Measurements from ENCODE around the gene NKIRAS2. TPM values are rescaled to one million over a fixed set of nuclear protein-coding genes. Genes with fewer than 3 reads are reported as not detected.
"Not testable (repeated sequence)": the region's sequence is repeated elsewhere in the genome, so short reads cannot be mapped to it uniquely, and the experiment has no call there.

The NKIRAS2 gene
- total RNA-seq, 2 experiments from 2014 or later, result 23.3 to 25.5 TPM

DNA sequence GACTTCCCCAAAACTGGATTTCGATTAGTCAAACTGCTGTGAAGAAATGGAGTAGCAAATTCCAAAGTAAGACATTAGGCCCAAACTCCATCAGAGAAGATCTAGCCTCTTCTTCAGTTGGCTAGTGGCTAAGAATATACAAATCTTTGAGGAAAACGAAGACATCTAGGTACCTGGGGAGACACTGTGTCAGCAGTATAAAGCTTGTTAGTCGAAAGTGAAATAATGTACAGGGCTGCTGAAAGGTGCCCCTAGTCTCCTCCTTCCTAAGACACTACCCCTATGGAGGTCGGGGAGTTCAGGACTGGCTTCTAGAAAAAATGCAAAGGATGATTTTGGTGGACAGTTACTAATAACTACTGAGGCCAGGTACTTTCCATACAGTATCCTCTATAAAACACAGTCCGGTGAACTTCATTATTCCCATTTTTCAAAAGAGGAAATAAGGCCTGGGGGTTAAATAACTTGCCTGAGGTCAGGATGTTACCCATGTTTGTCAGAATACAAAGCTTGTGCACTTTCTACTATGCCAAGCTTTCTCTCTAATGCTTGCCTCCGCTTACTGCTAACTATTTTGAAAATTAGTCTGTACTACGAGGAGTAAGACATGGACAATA, 17.6 kb upstream of the NKIRAS2 start:
- CTCF ChIA-PET, result interaction anchor here (0.8 to 9.2 kb wide), 4 partner anchors 16 to 178 kb away, joined by 3 to 62 read pairs (median 3); partner anchors contain the start of genes DNAJC7 and NKIRAS2
- no peak overlapping the region for H3K27ac Mint-ChIP-seq
- no peaks in the 10 kb centered on the region for H3K27me3 Mint-ChIP-seq
- peaks cover 26% of the 10 kb centered on the region for H3K36me3 Mint-ChIP-seq (ENCODE audit: low read depth)
- no peaks in the 10 kb centered on the region for H3K9me3 Mint-ChIP-seq
- H3K4me1 Mint-ChIP-seq, result peaks cover 31% of the 10 kb centered on the region
- POLR2A ChIA-PET, result no interaction called here
- DNase-seq, result no peak
- H3K4me3 Mint-ChIP-seq, result no peak overlapping the region

DNA sequence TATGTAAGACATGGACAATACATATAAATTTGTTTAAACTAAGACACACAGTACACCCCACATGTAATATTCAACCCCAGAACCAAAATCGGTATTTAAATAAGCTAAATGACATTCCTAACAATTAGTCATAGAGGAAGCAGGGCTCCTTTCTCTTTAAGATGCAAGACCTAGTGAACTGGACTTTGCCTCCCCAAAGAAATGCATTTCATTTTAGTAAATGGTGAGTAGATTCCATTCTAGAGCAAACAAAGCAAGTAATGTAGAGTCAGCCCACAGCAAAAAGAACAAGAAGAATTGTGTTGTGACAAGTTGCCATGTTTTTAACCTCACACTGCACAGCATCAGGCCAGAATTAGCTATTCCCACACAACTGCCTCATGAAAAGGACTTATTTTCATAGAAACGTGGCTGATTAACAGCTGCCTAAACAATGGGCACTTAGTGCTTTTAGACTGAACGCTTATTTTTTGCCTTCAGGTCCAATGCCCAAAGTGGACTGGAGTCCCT, 17.0 kb upstream of the NKIRAS2 start:
- no peaks in the 10 kb centered on the region for H3K9me3 Mint-ChIP-seq
- CTCF ChIA-PET, result interaction anchor here (0.8 to 9.2 kb wide), 4 partner anchors 15 to 178 kb away, joined by 3 to 62 read pairs (median 3); partner anchors contain the start of genes DNAJC7 and NKIRAS2
- no peak for DNase-seq
- H3K4me1 Mint-ChIP-seq, result peaks cover 32% of the 10 kb centered on the region
- peaks cover 26% of the 10 kb centered on the region for H3K36me3 Mint-ChIP-seq (ENCODE audit: low read depth)
- POLR2A ChIA-PET, result no interaction called here
- H3K4me3 Mint-ChIP-seq, result no peak overlapping the region
- no peaks in the 10 kb centered on the region for H3K27me3 Mint-ChIP-seq
- no peak overlapping the region for H3K27ac Mint-ChIP-seq

DNA sequence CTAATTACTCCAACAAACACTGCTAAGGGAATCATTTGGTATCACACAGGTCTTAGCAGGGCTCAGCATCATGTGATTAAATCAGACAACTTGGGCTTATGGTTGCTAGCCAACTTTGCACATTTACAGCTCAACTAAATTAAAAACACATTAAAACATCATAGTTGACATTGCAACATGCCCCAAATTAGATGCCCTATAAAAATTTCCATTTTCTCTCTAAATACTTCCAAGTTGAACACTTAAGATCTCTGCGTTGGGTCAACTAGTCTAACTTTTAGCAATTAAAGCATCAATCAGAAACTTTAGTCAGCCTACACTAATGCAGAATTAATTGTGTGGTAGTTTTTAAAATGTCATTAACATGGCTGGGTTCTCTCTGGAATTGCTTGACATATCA, 14.7 kb upstream of the NKIRAS2 start:
- Mint-ChIP-seq H3K36me3 (ENCODE audit: low read depth) (peaks cover 26% of the 10 kb centered on the region), H3K27me3 (no peaks in the 10 kb centered on the region), H3K9me3 (no peaks in the 10 kb centered on the region), H3K27ac (no peak overlapping the region), H3K4me3 (no peak overlapping the region), H3K4me1 (peaks cover 41% of the 10 kb centered on the region)
- no peak for DNase-seq
- ChIA-PET CTCF (interaction anchor here (1.0 to 9.2 kb wide), 2 partner anchors 13 to 21 kb away, joined by 3 to 62 read pairs; partner anchors contain the start of genes DNAJC7 and NKIRAS2), POLR2A (no interaction called here)

DNA sequence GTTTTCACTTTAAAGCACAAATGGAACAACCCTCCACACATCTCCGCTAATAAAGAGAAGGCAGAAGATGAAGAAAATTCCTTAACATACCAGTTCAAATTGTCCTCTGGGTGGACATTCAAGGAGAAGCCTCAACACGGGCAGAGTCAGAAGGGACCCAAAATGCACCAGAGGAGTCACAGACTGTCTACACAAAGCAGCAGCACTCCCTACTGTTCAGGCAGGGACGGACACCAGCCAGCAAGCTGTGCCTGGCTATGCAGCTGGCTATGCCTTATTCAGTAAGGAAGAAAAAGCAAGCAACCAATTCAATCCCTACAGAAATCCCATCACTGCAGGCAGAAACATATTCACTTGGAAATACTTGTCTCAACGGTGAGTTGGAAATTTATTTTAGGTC, 10.7 kb upstream of the NKIRAS2 start:
- Mint-ChIP-seq H3K4me3 (no peak overlapping the region), H3K36me3 (ENCODE audit: low read depth) (peaks cover 20% of the 10 kb centered on the region), H3K27me3 (no peaks in the 10 kb centered on the region), H3K4me1 (peaks cover 52% of the 10 kb centered on the region), H3K9me3 (no peaks in the 10 kb centered on the region), H3K27ac (peak overlapping the region; percentile 39)
- DNase-seq, result no peak
- ChIA-PET CTCF (interaction anchor here (0.7 to 9.2 kb wide), 3 partner anchors 9 to 91 kb away, joined by 3 to 62 read pairs (median 5); partner anchors contain the start of genes DNAJC7 and NKIRAS2), POLR2A (interaction anchor here (0.5 kb wide), 1 partner anchor 532 kb away, joined by 3 read pairs; no protein-coding TSS in a partner anchor)

DNA sequence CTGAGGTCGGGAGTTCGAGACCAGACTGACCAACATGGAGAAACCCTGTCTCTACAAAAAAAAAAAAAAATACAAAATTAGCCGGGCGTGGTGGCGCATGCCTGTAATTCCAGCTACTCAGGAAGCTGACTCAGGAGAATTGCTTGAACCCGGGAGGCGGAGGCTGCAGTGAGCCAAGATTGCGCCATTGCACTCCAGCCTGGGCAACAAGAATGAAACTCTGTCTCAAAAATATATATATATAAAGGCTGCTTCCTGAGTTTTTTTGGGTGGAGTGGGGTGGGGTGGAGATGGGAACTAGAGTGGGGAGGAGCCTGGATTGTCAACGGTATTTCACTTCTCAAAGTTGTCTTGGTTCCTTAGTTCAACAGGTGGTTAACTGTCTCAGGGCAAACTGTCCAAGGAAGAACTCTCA, 9.6 kb upstream of the NKIRAS2 start:
- H3K9me3 Mint-ChIP-seq, H3K4me3 Mint-ChIP-seq, POLR2A ChIA-PET, H3K27ac Mint-ChIP-seq, DNase-seq, H3K27me3 Mint-ChIP-seq: not testable (repeated sequence)
- Mint-ChIP-seq H3K36me3 (ENCODE audit: low read depth) (peaks cover 20% of the 10 kb centered on the region), H3K4me1 (peaks cover 47% of the 10 kb centered on the region)
- CTCF ChIA-PET, result interaction anchor here (9.2 kb wide), 1 partner anchor 8 kb away, joined by 62 read pairs; the partner anchor contains the start of genes DNAJC7 and NKIRAS2

DNA sequence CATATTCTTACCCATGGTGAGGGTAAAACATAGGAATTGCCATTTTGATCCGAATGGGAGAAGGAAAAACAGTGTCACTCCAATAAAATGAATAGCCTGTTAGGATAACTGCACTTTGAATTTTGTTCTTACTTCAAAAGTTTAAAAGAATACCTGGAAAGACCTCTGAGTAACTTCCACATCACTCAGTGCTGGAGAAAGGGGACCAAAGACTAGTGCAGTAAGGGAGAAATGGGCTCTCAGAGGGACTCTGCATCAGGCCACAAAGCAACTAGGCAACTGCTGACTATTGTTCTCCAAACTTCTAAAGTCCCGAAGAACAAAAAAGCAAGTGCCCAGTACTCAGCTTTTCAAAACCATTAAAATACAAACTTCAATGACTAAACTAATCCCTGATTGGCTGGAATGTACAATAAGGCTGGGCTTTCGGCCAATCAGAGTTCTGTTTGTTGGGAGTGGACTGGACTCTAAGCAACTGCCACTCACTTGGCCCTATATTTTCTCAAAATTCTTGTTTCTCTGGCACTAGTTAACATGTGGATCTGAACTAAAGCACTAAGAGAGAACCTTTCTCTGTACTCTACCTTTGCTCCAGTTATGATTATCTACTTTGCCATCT, 8.9 kb upstream of the NKIRAS2 start:
- H3K4me3 Mint-ChIP-seq, result no peak overlapping the region
- no peak for DNase-seq
- peaks cover 20% of the 10 kb centered on the region for H3K36me3 Mint-ChIP-seq (ENCODE audit: low read depth)
- no peak overlapping the region for H3K27ac Mint-ChIP-seq
- POLR2A ChIA-PET, result no interaction called here
- H3K9me3 Mint-ChIP-seq, result no peaks in the 10 kb centered on the region
- H3K4me1 Mint-ChIP-seq, result peaks cover 53% of the 10 kb centered on the region
- no peaks in the 10 kb centered on the region for H3K27me3 Mint-ChIP-seq
- CTCF ChIA-PET, result no interaction called here

DNA sequence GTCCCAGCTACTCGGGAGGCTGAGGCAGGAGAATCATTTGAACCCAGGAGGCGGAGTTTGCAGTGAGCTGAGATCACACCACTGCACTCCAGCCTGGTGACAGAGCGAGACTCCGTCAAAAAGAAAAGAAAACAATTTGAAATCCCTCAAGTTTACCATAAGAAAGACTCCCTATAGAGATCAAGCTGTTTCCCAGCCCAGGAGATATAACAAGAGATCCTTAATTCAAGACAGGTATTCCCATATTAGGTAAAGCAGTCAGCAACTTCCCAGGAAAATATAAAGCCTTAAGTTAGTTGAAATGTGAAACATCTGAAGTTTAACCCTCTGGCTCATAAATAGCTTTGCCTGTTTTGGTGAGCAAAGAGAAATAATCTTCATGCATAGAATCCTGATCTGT, 7.5 kb upstream of the NKIRAS2 start:
- POLR2A ChIA-PET, result interaction anchor here (1.2 kb wide), 1 partner anchor 46 kb away, joined by 4 read pairs; the partner anchor contains the start of gene CNP
- H3K27me3 Mint-ChIP-seq, H3K4me3 Mint-ChIP-seq, CTCF ChIA-PET, H3K9me3 Mint-ChIP-seq, H3K27ac Mint-ChIP-seq, DNase-seq: not testable (repeated sequence)
- H3K4me1 Mint-ChIP-seq, result peaks cover 57% of the 10 kb centered on the region
- H3K36me3 Mint-ChIP-seq (ENCODE audit: low read depth), result peaks cover 23% of the 10 kb centered on the region

DNA sequence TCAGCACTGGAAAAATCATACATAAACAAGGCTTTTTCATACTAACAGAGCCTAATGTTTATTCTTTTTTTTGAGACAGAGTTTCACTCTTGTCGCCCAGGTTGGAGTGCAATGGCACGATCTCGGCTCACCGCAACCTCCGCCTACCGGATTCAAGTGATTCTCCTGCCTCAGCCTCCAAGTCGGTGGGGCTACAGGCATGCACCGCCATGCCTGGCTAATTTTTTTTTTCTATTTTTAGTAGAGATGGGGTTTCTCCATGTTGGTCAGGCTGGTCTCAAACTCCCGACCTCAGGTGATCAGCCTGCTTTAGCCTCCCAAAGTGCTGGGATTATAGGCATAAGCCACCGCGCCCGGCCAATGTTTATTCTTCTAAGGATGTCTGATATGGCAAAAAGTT, 6.2 kb upstream of the NKIRAS2 start:
- DNase-seq, H3K9me3 Mint-ChIP-seq, H3K4me3 Mint-ChIP-seq, POLR2A ChIA-PET, H3K27ac Mint-ChIP-seq, H3K27me3 Mint-ChIP-seq, CTCF ChIA-PET: not testable (repeated sequence)
- peaks cover 68% of the 10 kb centered on the region for H3K4me1 Mint-ChIP-seq
- peaks cover 23% of the 10 kb centered on the region for H3K36me3 Mint-ChIP-seq (ENCODE audit: low read depth)

DNA sequence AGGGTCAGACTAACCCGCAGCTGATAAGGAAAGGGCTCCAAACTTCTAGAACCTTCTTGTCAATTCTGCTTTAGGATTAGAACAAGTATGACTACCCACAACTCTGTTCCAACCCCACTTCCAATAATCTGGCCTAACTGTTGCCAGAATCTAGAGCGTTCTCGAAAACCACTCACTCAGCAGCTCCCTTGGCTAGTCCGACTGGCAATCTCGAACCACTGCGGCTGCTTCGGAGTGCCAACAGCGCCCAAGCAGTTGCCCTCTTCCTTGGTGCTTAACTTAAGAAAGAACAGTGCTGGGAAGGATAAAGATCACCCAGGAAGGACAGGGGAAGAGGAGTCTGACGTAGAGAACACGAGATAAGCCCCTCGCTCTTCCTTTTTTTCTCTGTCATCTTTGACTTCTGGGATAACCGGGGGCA, 3.5 kb upstream of the NKIRAS2 start:
- ChIA-PET POLR2A (no interaction called here), CTCF (interaction anchor here (0.6 to 7.5 kb wide), 8 partner anchors 11 to 1914 kb away, joined by 3 to 71 read pairs (median 10); partner anchors contain the start of gene DHX58)
- H3K27me3 Mint-ChIP-seq, result no peaks in the 10 kb centered on the region
- H3K4me3 Mint-ChIP-seq, result peak overlapping the region; percentile 99
- H3K9me3 Mint-ChIP-seq, result peaks cover 5% of the 10 kb centered on the region
- no peak for DNase-seq
- H3K36me3 Mint-ChIP-seq (ENCODE audit: low read depth), result peaks cover 13% of the 10 kb centered on the region
- peak overlapping the region; percentile 100 for H3K27ac Mint-ChIP-seq
- peaks cover 72% of the 10 kb centered on the region for H3K4me1 Mint-ChIP-seq

DNA sequence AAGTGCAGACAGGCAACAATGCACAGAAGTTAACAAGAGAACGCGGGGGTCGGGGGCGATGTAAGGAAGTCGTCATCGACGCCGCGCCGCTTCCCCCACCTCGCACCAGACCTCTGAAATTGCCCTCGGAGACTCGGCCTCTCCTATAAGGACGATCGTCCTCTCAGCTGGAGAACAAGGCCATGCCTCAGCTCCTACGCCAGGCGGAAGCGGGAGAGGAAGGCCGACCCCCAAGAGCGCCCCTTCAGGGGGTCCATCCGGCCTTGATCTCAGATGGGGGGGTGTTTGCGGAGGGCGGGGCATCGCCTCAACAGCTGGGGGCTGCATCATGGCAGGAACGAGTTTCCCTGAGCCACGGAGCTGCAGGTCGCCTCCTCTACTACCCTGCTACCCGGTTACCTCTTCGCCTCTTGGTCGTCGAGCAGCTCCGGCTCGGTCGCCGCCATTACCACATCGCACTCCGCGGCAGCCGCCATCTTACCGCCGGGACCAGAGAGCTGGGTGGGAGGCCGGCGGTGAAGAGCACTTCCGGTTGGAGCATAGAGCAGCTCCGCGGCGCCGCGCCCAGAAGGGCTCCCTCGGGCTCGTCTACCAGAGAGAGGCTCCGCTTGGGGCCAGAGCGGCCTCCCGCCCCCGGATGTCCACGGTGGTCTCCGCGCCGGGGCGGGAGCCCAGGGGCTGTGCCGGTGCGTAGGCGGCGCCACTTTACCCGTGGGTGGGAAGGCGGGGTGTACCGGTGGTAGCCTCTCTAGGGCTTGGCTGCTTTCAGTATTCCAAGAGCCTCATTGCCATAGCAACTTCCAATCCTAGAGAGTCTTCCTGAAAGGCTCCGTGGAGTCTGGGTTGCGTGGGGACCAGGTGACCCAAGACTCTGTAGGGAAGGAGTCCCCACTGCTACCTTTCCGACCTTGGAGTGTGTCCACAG, 2.7 kb upstream of the NKIRAS2 start, which contains the start of gene DNAJC7:
TSS of gene DNAJC7 (minus strand) at position 499 of the 925 bp plus-strand sequence. CDS start at position 476, 23 bp downstream.
- no peaks in the 10 kb centered on the region for H3K27me3 Mint-ChIP-seq
- ChIA-PET CTCF (interaction anchor here (0.6 to 7.5 kb wide), 16 partner anchors 11 to 1914 kb away, joined by 3 to 71 read pairs (median 4); partner anchors contain the start of genes DHX58 and GHDC), POLR2A (interaction anchor here (0.6 to 1.1 kb wide), 5 partner anchors 91 to 297 kb away, joined by 3 to 6 read pairs (median 4); partner anchors contain the start of gene DHX58)
- peak within 1 kb of the TSS; percentile 100 for H3K27ac Mint-ChIP-seq
- peaks cover 71% of the 10 kb centered on the region for H3K4me1 Mint-ChIP-seq
- peaks cover 13% of the 10 kb centered on the region for H3K36me3 Mint-ChIP-seq (ENCODE audit: low read depth)
- H3K4me3 Mint-ChIP-seq, result peak within 1 kb of the TSS; percentile 99
- DNase-seq, result peak; percentile 91
- H3K9me3 Mint-ChIP-seq, result peaks cover 5% of the 10 kb centered on the region

DNA sequence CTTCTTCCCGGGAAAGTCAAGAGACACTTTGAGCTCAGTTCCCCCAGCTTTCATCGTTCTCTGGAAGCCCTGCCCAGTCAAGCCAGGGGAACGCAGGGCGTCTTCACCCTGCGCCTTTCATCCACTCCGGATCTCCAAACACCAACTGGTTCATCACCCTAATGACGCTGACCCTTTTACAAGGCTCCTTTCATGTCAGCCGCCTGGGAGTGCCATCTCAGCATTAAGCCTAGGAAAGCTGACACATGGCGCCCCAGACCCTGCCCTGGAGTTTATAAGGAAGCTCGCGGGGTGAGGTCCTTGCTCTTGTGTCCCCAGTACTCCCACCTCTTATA, 2.1 kb upstream of the NKIRAS2 start:
- Mint-ChIP-seq H3K4me3 (peak overlapping the region; percentile 99), H3K4me1 (peaks cover 68% of the 10 kb centered on the region), H3K27ac (peak overlapping the region; percentile 100), H3K9me3 (peaks cover 5% of the 10 kb centered on the region), H3K27me3 (no peaks in the 10 kb centered on the region), H3K36me3 (ENCODE audit: low read depth) (peaks cover 16% of the 10 kb centered on the region)
- POLR2A ChIA-PET, result interaction anchor here (0.6 to 1.1 kb wide), 6 partner anchors 90 to 297 kb away, joined by 3 to 6 read pairs (median 4); partner anchors contain the start of gene DHX58
- CTCF ChIA-PET, result interaction anchor here (0.6 to 7.5 kb wide), 16 partner anchors 10 to 176 kb away, joined by 3 to 71 read pairs (median 4); partner anchors contain the start of genes DHX58 and GHDC
- DNase-seq, result no peak

DNA sequence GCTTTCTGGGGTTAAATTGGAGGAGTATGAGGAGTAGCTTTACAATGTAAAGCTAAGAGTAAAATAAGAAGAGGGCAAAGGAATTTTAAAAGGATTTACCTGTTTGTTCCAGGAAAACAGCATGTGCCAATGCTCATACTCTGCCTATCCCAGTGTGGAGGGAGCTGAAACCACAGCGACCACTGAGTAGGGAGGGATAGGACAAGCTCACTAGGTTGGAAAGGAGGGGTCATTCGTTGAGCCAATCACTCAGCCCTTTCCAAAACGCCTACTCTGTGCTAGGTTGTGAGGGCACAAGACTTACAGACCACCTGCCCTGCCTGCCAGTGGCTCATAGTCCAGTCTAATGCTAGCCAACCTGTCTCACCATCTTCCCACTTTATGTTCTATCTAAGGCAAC, 1.6 kb upstream of the NKIRAS2 start:
- Mint-ChIP-seq H3K9me3 (peaks cover 5% of the 10 kb centered on the region), H3K36me3 (ENCODE audit: low read depth) (peaks cover 14% of the 10 kb centered on the region), H3K4me1 (peaks cover 64% of the 10 kb centered on the region), H3K4me3 (peak overlapping the region; percentile 99), H3K27me3 (no peaks in the 10 kb centered on the region), H3K27ac (peak overlapping the region; percentile 100)
- no peak for DNase-seq
- ChIA-PET POLR2A (interaction anchor here (0.6 to 1.1 kb wide), 2 partner anchors 89 to 100 kb away, joined by 3 read pairs; no protein-coding TSS in a partner anchor), CTCF (interaction anchor here (0.8 to 7.5 kb wide), 15 partner anchors 10 to 176 kb away, joined by 3 to 71 read pairs (median 4); partner anchors contain the start of genes DHX58 and GHDC)
